ENCODE results near the gene SLC13A3.

DNA sequence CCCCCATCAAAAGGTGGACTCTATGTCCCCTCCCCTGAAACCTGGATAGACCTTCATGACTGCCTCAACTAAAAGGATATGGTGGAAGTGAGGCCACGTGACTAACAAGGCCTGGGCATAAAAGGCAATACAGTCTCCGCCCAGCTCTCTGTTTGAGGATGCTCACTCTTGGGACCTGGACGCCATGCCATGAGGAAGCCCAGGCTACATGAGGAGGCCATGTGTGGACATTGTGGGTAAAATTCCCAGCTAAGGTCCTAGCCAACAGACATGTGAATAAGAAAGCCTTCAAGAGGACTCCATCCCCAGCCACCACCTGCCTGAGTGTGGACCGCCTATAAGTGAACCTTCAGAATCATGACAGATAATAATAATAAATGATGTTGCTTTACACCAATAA, 130.7 kb downstream of the SLC13A3 start:
- TF ChIP-seq, protein P1, sequence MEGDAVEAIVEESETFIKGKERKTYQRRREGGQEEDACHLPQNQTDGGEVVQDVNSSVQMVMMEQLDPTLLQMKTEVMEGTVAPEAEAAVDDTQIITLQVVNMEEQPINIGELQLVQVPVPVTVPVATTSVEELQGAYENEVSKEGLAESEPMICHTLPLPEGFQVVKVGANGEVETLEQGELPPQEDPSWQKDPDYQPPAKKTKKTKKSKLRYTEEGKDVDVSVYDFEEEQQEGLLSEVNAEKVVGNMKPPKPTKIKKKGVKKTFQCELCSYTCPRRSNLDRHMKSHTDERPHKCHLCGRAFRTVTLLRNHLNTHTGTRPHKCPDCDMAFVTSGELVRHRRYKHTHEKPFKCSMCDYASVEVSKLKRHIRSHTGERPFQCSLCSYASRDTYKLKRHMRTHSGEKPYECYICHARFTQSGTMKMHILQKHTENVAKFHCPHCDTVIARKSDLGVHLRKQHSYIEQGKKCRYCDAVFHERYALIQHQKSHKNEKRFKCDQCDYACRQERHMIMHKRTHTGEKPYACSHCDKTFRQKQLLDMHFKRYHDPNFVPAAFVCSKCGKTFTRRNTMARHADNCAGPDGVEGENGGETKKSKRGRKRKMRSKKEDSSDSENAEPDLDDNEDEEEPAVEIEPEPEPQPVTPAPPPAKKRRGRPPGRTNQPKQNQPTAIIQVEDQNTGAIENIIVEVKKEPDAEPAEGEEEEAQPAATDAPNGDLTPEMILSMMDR (IDR thresholded peaks at IDR 0.05; ENCODE audit: insufficient read depth, low read depth, low read length), result no peak
- TF ChIP-seq EZH2 (IDR thresholded peaks at IDR 0.05; ENCODE audit: insufficient read depth, low read length), result no peak

Data from astrocyte (in vitro differentiated cells and primary cell).